ENCODE measurements around the gene KRT74.

The KRT74 gene

GRCh38 chr12:52590021-52590420 is 16.4 kb upstream of the KRT74 start:
- TF ChIP-seq GATA3 (IDR thresholded peaks at IDR 0.05; ENCODE audit: low read depth, low read length), result no peak
- no peak for TF ChIP-seq GATA2 (IDR thresholded peaks at IDR 0.05; ENCODE audit: low read depth, low read length)

DNA sequence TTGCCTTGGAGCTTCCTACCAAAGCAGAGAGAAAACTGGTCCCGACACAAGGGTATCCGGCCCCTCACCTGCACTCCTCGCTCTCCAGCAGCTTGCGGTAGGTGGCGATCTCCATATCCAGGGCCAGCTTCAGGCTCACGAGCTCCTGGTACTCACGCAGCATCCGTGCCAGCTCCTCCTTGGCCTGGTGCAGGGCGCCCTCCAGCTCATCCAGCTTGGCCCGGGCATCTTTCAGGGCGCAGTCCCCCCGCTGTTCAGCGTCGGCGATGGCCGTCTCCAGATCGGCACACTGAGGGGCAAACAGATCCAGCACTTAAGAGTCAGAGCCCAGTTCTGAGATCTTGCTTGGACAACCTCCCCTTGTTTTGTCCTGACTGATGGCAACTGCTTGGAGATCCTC is 13.9 kb upstream of the KRT74 start:
- no peak for TF ChIP-seq GATA3 (IDR thresholded peaks at IDR 0.05; ENCODE audit: low read depth, low read length)
- no peak for TF ChIP-seq GATA2 (IDR thresholded peaks at IDR 0.05; ENCODE audit: low read depth, low read length)

GRCh38 chr12:52585946-52586345 is 12.3 kb upstream of the KRT74 start:
- no peak for TF ChIP-seq GATA2 (IDR thresholded peaks at IDR 0.05; ENCODE audit: low read depth, low read length)
- no peak for TF ChIP-seq GATA3 (IDR thresholded peaks at IDR 0.05; ENCODE audit: low read depth, low read length)

DNA sequence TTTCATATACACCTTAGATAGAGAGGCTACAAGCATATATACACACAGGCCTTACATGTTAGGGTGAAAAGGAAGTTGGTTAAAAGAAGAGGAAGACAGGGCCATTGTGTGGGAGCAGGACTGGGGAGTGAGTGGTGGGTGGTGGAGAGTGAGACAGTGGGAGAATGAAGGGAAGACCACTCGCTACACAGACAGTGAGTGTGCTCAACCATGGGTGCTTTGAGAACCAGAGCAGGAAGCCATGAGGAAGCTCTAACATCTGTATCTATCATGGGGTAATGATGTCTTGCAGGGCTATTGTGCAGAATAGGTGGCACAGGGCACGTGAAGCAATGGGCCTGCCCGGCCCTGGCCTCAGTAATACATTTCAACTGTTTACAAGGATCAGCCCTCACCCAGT is 11.4 kb upstream of the KRT74 start:
- TF ChIP-seq GATA2 (IDR thresholded peaks at IDR 0.05; ENCODE audit: low read depth, low read length), result no peak

DNA sequence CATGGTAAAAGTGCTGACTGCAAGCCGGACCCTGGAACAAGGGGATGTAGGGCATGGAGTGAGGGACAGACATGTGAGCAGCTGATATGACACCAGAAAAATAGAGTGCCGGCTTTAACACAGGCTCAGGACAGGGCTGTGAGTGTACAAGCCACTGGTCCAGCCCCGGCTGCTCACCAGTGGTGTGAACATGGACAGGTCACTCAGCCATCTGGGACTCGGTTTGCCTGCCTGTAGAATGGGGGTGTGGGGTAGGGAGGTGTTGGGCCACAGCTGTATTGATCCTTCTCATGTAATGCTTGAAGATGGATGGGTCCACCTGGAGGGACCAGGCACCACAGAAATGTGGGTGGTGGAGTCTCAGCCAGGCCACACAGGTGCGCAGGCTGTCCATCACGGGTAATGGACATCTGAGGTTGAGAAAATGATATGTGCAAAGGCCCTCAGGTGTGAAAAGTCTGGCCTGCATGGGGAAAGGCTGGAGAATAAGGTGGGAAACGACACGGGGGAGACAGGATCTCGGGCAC is 10.6 kb upstream of the KRT74 start:
- TF ChIP-seq GATA2 (IDR thresholded peaks at IDR 0.05; ENCODE audit: low read depth, low read length) (no peak), GATA3 (IDR thresholded peaks at IDR 0.05; ENCODE audit: low read depth, low read length) (no peak)

DNA sequence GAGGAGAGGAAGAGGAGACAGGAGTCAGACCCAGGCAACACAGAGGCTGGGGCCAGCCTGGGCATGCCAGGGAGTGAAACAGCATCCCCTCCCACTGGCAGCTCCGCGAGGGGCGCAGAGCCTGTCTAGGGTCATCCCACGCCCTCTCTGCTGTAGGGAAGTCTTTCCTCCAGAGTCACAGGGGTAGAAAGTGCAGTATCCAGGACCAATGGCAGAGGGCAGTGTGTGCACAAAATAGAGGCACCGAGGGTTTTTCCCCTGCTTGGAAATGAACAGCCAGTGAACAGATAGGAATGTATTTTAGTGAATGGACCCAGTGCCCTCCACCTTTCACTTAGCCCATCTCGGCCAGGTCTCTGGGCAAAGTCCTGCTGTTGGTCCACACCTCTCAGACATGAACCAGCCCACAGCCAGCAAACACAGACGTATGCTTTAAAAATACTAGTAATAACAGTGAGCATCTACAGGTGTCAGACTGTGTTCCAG is 9.4 kb upstream of the KRT74 start:
- TF ChIP-seq GATA3 (IDR thresholded peaks at IDR 0.05; ENCODE audit: low read depth, low read length) (no peak), GATA2 (IDR thresholded peaks at IDR 0.05; ENCODE audit: low read depth, low read length) (no peak)

DNA sequence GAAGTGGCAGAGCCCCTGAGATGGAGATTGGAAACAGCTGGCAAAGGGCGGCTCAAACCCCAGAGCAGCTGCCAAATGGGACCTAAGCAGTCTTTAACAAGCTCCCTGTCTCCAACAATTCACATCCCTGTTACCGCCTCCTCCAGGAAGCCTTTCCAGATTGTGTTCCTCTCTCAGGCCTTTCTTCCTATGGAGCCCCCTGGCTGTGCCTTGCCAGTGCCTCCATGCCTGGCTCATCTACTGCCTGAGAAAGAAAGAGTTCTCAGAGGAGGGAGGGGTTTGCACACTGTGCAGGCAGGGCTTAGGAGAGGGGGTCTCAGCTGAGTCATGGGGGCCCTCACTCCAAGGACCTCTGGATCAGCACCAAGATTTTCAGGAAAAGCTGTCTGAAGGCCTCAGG is 8.8 kb upstream of the KRT74 start:
- TF ChIP-seq GATA3 (IDR thresholded peaks at IDR 0.05; ENCODE audit: low read depth, low read length) (no peak), GATA2 (IDR thresholded peaks at IDR 0.05; ENCODE audit: low read depth, low read length) (no peak)

GRCh38 chr12:52581481-52581880 is 7.8 kb upstream of the KRT74 start:
- no peak for TF ChIP-seq GATA2 (IDR thresholded peaks at IDR 0.05; ENCODE audit: low read depth, low read length)
- TF ChIP-seq GATA3 (IDR thresholded peaks at IDR 0.05; ENCODE audit: low read depth, low read length), result no peak

DNA sequence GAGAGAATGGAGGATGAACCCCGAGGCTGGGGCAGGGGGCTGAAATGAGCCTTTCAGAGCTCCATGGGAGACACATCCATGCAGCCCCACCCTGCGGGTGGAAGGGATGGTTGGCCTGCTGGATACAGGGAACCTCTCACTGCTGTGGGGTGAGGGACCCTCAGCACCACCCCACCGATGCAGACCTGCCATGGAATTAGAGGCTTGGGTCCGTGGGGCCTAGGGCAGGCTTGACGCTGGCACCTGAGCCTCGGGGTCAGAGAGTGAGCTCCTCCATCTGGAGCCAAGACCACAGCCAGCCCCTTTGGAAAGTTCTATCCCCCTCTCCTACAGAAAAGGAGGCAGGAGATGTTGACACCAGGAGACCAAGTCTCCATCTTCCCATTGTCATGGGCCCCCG is 7.4 kb upstream of the KRT74 start:
- TF ChIP-seq GATA2 (IDR thresholded peaks at IDR 0.05; ENCODE audit: low read depth, low read length) (no peak), GATA3 (IDR thresholded peaks at IDR 0.05; ENCODE audit: low read depth, low read length) (no peak)

- TF ChIP-seq GATA3 (IDR thresholded peaks at IDR 0.05; ENCODE audit: low read depth, low read length) (no peak), GATA2 (IDR thresholded peaks at IDR 0.05; ENCODE audit: low read depth, low read length) (no peak)
Measured at GRCh38 chr12:52580496-52580895, 6.9 kb upstream of the KRT74 start.

- TF ChIP-seq GATA2 (IDR thresholded peaks at IDR 0.05; ENCODE audit: low read depth, low read length) (no peak), GATA3 (IDR thresholded peaks at IDR 0.05; ENCODE audit: low read depth, low read length) (no peak)
Measured at GRCh38 chr12:52579468-52580465, 6.1 kb upstream of the KRT74 start.

GRCh38 chr12:52578469-52578868 is 4.8 kb upstream of the KRT74 start:
- TF ChIP-seq GATA2 (IDR thresholded peaks at IDR 0.05; ENCODE audit: low read depth, low read length) (no peak), GATA3 (IDR thresholded peaks at IDR 0.05; ENCODE audit: low read depth, low read length) (no peak)

GRCh38 chr12:52577316-52577715 is 3.7 kb upstream of the KRT74 start:
- no peak for TF ChIP-seq GATA2 (IDR thresholded peaks at IDR 0.05; ENCODE audit: low read depth, low read length)
- TF ChIP-seq GATA3 (IDR thresholded peaks at IDR 0.05; ENCODE audit: low read depth, low read length), result no peak

DNA sequence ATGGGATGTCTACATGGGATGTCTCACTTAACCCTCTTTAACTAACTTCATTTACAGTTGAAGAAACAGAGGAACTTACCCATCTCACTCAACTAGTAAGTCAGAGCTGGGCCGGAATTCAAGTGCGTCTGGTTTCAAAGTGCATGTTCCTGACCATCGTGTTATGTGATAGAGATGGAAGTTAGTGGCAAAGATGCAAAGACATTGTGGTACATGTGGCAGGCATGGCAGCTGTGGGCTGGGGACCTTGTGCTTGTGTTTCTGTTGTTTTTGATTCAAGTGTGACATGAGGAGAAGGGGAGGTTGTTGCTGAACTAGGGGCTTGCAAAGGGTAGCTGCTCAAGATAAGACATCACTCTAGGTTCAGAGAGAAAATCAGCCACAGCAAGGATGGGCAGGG is 2.3 kb upstream of the KRT74 start:
- no peak for TF ChIP-seq GATA2 (IDR thresholded peaks at IDR 0.05; ENCODE audit: low read depth, low read length)
- no peak for TF ChIP-seq GATA3 (IDR thresholded peaks at IDR 0.05; ENCODE audit: low read depth, low read length)

- TF ChIP-seq GATA2 (IDR thresholded peaks at IDR 0.05; ENCODE audit: low read depth, low read length) (no peak), GATA3 (IDR thresholded peaks at IDR 0.05; ENCODE audit: low read depth, low read length) (no peak)
Measured at GRCh38 chr12:52575256-52575655, 1.6 kb upstream of the KRT74 start.
